ENCODE measurements around the gene LRP11.
"Not testable (repeated sequence)": the region's sequence is repeated elsewhere in the genome, so short reads cannot be mapped to it uniquely, and the experiment has no call there.

Gene LRP11

DNA sequence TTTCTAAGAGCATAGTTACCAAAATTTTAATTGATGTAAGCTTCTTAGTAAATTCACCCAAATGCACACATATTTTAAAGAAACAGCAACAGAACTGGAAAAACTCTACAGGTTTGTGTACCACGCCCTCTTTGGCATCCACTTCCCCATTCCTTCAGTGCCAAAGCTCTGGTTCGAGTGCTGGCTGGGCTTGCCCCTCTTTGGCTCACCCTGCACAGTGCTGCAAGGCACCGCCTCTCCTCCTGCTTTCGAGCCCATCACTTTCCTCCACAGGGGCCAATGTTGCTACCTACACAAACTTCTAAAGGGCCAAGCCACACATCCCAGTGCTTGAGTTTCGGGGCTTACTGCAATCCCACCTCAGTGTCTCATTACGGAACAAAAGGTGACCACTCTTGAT lies 9.6 kb downstream of the LRP11 start:
- TF ChIP-seq, protein P1, sequence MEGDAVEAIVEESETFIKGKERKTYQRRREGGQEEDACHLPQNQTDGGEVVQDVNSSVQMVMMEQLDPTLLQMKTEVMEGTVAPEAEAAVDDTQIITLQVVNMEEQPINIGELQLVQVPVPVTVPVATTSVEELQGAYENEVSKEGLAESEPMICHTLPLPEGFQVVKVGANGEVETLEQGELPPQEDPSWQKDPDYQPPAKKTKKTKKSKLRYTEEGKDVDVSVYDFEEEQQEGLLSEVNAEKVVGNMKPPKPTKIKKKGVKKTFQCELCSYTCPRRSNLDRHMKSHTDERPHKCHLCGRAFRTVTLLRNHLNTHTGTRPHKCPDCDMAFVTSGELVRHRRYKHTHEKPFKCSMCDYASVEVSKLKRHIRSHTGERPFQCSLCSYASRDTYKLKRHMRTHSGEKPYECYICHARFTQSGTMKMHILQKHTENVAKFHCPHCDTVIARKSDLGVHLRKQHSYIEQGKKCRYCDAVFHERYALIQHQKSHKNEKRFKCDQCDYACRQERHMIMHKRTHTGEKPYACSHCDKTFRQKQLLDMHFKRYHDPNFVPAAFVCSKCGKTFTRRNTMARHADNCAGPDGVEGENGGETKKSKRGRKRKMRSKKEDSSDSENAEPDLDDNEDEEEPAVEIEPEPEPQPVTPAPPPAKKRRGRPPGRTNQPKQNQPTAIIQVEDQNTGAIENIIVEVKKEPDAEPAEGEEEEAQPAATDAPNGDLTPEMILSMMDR (IDR thresholded peaks at IDR 0.05; ENCODE audit: low read depth, low read length, missing control alignments): no peak
- DNase-seq (ENCODE audit: low read depth): no peak
- in situ Hi-C loops (cut with HindIII; ENCODE audit: low sequenced_read_pairs): loop anchor here (10.0 kb wide), 1 partner anchor 50 kb away; no protein-coding TSS in a partner anchor
- no peak overlapping the region for H3K4me3 ChIP-seq (ENCODE audit: low read depth, low read length)

DNA sequence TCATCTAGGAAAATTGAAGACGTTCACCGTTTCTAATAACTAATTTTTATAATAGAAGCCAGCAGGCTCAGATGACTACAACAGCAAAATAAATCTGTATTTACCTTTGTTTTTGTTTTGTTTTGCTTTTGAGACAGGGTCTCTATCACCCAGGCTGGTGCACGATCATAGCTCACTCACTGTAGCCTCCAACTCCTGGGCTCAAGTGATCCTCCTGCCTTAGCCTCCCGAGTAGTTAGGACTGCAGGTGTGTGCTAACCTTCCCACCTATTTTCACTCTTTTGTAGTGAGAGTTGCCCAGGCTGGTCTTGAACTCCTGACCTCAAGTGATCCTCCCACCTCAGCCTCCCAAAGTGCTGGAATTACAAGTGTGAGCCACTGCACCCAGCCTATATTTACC lies 10.1 kb downstream of the LRP11 start:
- DNase-seq (ENCODE audit: low read depth); H3K4me3 ChIP-seq (ENCODE audit: low read depth, low read length): not testable (repeated sequence)

DNA sequence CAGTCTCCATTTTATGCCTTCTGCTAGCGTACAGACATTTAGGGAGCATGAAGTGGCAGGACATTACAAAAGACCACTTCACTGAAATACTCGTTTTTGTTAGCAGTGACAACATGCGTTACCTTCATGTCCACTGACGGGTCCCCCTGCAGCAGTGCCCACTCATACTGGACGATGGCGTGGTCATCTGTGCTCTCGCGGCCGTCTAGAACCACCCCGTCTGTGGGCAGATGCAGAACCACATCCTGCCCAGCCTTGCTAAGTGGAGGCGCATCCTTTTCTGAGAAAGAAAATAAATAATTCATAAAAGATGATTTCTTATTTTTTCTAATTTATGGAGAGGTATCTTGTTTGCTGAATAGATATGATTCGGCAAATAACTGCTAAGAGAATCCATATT lies 11.3 kb downstream of the LRP11 start:
- no peak for DNase-seq (ENCODE audit: low read depth)
- TF ChIP-seq, protein P1 (IDR thresholded peaks at IDR 0.05; ENCODE audit: low read depth, low read length, missing control alignments): no peak
- in situ Hi-C loops (cut with HindIII; ENCODE audit: low sequenced_read_pairs): loop anchor here (10.0 kb wide), 1 partner anchor 52 kb away; no protein-coding TSS in a partner anchor
- H3K4me3 ChIP-seq (ENCODE audit: low read depth, low read length): no peak overlapping the region

More for the DNA sequence above, 10.1 kb downstream of the LRP11 start:
- in situ Hi-C loops (cut with HindIII; ENCODE audit: low sequenced_read_pairs): loop anchor here (10.0 kb wide), 1 partner anchor 51 kb away; no protein-coding TSS in a partner anchor

DNA sequence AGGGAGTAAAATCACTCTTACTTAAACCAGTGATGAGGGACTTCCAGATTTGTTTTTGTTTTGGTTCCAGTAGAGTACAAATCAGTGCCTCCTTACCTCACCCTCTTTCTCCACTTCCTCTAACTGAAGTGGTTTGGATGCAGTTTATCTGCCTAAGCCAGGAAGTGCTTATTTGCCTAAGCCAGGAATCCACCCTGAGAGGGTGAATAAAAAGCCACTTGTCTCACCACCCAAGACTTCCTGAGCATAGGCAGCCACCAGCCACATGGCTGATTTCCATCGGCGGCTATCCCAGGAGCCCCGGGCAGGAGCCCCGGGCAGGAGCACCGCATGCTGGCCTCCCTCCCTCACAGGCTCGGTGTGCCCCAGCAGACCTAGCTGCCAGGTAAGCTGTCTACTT lies 12.0 kb downstream of the LRP11 start:
- no peak for DNase-seq (ENCODE audit: low read depth)
- H3K4me3 ChIP-seq (ENCODE audit: low read depth, low read length): no peak overlapping the region
- TF ChIP-seq, protein P1 (IDR thresholded peaks at IDR 0.05; ENCODE audit: low read depth, low read length, missing control alignments): no peak
- in situ Hi-C loops (cut with HindIII; ENCODE audit: low sequenced_read_pairs): loop anchor here (10.0 kb wide), 1 partner anchor 53 kb away; no protein-coding TSS in a partner anchor

DNA sequence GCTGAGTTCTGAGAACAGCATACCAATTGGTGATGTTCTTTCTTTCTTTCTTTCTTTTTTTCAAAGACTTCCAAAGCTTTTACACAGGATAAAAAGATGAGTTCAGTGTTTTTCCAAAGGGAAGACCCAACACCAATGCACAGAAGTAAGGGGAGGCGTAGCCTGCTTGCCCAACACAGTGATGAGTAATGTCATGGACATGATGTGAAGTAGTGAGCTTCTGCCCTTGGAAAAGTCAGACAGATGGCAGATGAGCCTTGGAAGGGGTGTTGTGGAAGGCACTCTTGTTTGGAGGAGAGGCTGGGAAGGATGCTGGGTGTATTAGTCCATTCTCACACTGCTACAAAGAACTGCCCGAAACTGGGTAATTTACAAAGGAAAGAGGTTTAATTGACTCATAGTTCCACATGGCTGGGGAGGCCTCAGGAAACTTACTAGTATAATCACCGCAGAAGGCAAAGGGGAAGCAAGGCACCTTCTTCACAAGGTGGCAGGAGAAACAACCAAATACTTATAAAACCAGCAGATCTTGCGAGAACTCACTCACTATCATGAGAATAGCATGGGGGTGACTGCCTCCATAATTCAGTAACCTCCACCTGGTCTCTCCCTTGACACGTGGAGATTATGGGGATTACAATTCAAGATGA lies 12.6 kb downstream of the LRP11 start:
- TF ChIP-seq, protein P1 (IDR thresholded peaks at IDR 0.05; ENCODE audit: low read depth, low read length, missing control alignments): no peak
- in situ Hi-C loops (cut with HindIII; ENCODE audit: low sequenced_read_pairs): loop anchor here (10.0 kb wide), 1 partner anchor 53 kb away; no protein-coding TSS in a partner anchor
- H3K4me3 ChIP-seq (ENCODE audit: low read depth, low read length): no peak overlapping the region
- no peak for DNase-seq (ENCODE audit: low read depth)

DNA sequence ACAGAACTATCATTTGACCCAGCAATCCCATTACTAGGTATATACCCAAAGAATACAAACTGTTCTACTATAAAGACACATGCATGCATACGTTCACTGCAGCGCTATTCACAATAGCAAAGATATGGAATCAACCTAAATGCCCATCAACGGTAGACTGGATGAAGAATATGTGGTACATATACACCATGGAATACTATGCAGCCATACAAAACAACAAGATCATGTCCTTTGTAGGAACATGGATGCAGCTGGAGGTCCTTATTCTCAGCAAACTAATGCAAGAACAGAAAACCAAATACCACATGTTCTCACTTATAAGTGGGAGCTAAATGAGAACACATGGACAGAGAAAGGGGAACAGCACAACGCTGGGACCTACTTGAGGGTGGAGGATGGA lies 15.8 kb downstream of the LRP11 start:
- H3K4me3 ChIP-seq (ENCODE audit: low read depth, low read length); DNase-seq (ENCODE audit: low read depth); in situ Hi-C loops (cut with HindIII; ENCODE audit: low sequenced_read_pairs): not testable (repeated sequence)

DNA sequence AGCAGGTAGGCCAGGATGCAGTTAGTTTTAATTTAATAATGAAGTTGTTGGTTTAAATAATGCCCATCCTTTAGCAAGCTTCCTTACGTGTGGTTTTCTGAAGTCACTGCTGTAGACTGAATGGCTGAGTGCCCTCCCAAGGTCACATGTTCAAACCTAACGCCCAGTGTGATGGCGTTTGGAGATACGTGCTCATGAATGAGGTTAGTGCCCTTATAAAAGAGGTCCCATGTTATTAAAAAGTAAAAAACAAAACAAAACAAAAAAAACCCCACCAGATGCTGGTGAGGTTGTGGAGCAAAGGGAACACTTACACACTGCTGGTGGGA lies 16.3 kb downstream of the LRP11 start:
- in situ Hi-C loops (cut with HindIII; ENCODE audit: low sequenced_read_pairs): no loop called here
- DNase-seq (ENCODE audit: low read depth): no peak
- TF ChIP-seq, protein P1 (IDR thresholded peaks at IDR 0.05; ENCODE audit: low read depth, low read length, missing control alignments): no peak
- H3K4me3 ChIP-seq (ENCODE audit: low read depth, low read length): no peak overlapping the region

Data from astrocyte of the cerebellum (primary cell).